HG02610 (cell line): Measurements from ENCODE around the gene FAM168B.

ENCODE experiments used
- ATAC-seq: cut with Tn5 transposase; IDR thresholded peaks from one replicate; pipeline ENCODE4 v1.9.1; 2021; ENCODE audit warnings: mild to moderate bottlenecking, moderate library complexity; ENCODE audit not compliant: unreplicated experiment

The FAM168B gene

DNA sequence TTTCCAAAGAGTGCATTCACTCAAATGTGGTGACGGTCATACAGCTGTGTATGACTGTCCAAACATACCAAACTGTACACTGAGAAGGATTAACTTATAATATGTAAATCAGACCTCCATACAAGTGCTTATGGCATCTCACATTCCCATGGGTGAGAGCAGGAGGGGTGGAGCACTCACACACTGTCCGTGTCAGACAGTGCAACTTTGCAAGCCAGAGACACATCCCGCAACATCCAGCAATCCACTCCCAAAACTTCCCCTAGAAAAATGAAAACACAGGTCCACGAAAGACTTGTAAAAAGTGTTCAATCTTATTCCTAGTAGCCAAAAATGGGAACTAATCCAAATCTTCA lies 36.4 kb downstream of the FAM168B start:
- no peak for ATAC-seq

DNA sequence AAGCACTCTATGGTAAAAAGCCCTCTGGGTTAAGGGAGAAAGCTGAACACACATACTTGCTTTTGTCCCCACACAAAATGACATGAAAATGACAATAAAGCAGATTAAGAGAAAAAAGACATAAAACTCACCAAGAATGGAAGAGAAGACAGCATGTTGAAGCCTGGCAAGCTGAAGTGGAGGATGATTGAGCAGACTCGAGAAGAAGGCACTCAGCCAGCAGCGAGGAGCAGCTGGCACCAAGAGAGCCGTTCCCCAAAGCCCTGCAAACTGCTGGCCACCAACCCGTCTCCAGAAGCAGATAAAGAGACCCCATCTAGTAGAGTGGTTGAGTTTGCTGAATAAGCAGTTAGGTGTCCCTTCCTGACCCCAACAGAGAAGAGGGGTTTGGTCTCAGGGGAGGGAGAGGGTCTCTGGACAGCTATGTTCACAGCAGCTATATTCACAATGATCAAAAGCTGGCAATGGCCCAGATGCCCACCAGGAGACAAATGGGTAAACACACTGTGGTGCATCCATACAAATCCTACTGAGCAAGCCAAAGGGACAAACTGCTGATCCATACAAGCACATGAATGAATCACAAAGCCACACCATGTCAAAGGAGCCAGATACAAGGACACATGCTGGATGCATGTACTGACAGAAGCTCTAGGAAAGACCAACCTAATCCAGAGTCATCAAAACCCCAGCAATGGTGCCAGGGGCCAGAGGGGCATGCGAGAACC lies 36.9 kb downstream of the FAM168B start:
- no peak for ATAC-seq

GRCh38 chr2:131055169-131056065 lies 37.8 kb downstream of the FAM168B start:
- ATAC-seq: no peak

GRCh38 chr2:131054488-131054887 lies 38.8 kb downstream of the FAM168B start:
- no peak for ATAC-seq

DNA sequence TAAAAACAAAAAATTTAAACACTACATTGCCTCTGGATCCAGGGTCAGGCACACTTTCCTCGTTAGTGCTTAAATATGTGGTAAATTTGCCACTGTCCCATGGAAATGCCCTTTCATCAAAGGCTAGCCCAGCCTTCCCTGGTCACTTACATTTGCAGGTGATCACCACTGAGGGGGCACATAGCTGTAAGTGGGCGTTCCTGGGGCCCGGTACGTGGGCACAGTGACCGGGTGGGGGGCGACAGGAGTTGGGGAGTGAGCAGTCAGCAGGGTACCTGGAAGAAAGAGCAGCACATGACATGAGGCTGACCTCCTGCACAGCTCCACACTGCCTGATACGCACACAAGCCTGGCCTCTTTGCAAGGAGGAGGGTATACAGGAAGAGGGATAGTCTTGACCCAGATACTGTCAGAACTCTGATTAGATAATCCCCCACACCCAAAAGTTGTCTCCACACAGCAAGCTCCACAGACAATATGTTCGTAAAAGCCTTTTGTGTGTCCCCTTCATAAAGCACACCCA lies 40.5 kb downstream of the FAM168B start:
- ATAC-seq: no peak

- ATAC-seq: no peak
Observed at GRCh38 chr2:131050896-131051295, 42.4 kb downstream of the FAM168B start.

DNA sequence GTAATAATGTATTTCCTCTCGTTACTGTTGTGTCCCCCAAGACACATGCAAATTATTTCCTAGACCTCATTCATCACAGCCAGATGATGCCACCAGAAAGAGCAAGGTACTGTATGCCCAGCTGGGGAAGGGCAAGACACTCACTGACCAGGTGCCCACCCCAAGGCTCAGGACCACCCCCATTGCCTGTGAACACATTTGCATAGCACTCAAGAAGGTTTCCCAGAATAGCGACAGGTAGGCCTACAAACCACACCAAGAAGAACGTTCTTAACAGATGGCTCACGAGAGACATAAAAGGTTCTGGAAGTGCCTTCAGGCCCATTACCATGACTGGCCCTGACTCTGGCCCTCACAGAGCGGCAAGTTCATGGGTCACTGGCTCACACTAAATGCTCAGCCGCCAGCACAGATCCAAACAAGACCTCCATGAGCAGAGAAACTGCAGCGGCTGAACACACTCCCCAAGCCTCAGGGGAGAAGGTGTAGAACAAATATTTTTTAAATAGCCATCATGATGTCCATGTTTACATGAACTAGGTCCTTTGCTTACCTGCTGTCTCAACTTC lies 44.0 kb downstream of the FAM168B start:
- no peak for ATAC-seq

- ATAC-seq: no peak
Observed at GRCh38 chr2:131048641-131049040, 44.6 kb downstream of the FAM168B start.

- no peak for ATAC-seq
Observed at GRCh38 chr2:131047920-131048560, 45.2 kb downstream of the FAM168B start.

DNA sequence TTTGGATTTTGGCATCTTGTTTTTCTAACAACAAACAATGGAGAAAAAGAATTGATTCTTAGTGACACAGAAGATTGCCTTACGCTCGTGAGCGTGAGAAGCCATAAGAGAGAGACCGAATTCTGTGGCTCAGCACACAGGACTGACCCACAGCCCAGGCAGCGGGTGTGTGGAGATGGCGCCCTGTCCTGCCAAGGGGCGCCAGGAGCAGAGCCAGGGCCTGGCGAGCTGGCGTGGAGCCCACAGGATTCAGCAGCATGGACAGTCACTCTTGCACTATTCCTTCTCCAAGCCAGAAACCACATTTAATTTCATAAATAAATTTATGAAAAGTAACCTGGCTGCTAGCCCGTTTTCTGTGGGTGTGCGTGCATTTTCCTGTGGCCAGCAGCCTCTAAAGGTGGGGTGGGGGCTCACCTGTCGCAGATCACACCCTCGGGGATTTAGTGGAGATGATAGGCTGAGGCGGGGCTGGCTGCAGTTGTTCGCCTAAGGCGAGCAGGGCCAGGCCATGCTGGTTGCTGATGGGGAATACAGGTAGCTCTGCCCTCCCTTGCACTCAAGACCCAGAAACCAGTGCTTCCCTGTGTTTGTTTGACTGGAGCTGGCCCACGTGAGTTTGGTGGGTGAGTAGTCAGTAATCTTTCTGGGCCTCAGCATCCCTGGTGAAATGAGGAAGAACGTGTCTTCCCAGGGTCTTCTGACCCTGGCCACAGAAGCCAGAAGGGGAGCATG lies 46.2 kb downstream of the FAM168B start:
- ATAC-seq: no peak

GRCh38 chr2:131046028-131046917 lies 47.0 kb downstream of the FAM168B start:
- ATAC-seq: no peak

DNA sequence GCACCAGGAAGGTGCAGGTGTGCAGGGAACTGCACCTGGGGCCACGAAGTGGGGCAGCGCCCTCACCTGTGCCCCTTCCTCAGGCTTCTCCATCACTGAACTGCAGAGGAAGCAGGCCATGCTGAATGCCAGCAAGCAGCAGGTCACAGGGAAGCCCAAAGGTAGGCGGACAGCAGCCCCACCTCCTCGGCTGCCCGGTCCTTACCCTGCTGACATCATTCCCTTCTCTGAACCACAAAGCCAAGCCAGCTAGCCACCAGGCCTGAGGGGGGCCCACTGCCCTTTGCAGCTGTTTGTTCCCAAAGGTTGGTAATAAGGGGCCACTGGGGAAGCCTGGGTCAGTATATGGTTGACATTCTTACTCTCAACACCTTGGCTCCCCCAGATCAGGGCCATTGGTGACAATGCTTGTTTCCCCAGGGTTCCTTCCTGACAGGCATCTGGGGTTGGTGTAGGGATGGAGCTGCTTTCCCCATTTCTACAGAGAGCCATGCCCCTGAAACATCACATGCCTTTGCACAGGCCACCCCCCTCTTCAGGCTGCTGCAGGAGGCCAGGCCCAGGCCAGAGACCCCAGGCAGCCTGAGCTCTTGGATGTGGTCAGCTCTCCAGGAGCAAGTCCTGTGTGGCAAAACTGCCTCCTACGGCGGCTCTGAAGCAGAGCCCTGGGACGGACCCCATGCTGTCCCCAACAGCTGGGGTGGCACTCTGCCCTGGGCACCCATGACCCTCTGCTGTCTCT lies 47.8 kb downstream of the FAM168B start:
- ATAC-seq: no peak

- no peak for ATAC-seq
Observed at GRCh38 chr2:131044757-131045150, 48.5 kb downstream of the FAM168B start.

- ATAC-seq: no peak
Observed at GRCh38 chr2:131044075-131044756, 49.0 kb downstream of the FAM168B start.

DNA sequence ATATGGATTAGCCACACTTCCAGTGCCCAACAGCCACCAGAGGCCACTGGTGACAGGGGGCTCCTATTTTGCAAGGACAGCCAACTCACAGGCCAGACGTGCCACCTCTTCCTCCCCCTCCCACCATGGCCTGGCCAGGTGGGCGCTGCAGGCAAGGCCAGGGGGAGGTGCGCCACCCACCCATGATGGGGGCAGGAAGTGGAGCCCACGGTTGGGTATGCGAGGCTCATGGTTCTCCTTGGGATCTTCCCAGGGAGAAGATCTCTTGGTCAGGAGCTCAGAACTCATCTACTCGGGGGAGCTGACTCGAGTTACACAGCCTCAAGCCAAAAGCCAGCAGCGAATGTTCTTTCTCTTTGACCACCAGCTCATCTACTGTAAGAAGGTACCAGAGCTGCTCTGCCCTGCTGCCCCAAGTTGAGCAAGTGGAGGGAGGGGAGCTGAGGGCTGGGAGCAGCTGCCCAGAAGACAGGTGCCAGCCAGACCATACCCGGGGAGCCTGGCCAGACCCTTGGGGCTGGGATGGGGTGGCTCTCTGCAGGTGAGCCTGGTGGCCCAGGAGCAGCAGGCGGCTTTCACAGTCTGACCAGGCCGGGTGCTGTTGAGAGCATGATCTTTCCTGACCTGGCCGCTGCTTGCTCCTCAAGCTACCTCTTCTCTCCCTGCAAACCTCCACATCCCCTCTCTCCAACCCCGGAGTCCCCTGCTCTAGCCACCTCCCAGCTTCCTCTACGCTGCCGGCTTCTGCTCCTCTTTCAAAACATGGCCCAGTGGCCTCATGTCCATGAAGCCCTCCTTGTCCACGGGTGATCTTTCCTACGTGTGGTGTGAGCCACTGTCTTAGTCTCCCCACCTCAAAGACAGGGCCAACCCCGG lies 49.8 kb downstream of the FAM168B start:
- no peak for ATAC-seq

GRCh38 chr2:131042148-131042775 lies 51.0 kb downstream of the FAM168B start:
- ATAC-seq: no peak
